ENCODE results near the gene MXD1.

MXD1 gene

DNA sequence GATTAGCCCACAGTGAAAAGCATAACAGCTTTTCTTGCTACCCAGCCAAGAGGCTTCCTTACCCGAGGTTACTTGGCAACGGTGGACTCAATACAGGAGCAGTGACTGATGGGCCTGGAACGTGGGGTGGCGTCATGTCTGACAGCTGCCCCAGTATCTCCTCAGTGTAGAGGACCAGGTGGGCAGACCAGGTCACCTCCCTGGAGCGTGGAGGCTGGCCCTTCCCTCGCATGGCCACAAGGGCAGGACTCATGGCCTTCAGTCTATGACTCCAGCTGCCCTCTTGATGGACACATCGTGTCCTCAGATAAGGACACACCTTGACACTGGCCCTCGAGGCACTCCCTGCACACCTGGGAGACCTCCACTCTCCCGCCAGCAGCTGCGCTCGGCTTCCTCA lies 40.1 kb downstream of the MXD1 start:
- no peak for DNase-seq

DNA sequence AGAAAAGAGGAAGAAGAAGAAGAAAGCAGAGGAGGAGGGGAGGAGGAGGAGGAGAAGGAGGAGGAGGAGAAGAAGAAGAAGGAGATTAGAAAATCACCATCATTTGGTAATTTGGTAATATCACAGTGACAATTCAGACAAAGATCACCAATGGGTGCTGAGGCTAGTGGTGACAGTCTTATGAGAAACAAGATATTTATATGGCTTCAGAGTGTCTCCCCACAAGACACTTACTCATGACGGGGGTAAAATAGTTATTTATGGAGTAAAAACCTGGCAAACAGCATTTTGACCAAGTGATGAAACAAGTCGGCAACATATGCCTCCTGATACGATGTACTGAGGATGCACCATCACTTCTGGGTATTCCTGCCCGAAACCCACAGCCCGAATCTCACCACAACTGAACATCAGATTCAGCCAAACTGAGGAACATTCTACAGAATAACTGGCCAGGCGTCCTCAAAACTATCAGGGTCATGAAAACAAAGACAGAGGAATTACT lies 41.6 kb downstream of the MXD1 start:
- DNase-seq, result no peak

DNA sequence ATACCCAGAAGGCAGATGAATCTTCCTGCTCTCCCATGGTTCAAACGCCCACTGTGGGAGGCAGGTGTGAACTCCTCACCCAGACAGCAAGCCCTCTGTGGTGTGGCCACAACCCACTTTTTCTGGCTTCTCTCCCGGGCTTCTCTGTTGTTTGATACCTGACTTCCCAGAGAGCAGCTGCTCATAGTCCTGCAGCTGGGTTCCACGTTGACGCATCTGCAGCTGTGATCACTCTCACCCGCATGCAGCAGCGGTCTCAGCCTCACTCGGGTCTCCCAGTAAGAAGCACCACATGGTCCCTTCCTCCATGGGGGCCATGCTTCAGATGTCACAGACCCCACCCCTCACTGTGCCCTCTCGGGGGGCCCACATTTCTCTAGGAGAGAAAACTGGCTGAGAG lies 43.1 kb downstream of the MXD1 start:
- no peak for DNase-seq

DNA sequence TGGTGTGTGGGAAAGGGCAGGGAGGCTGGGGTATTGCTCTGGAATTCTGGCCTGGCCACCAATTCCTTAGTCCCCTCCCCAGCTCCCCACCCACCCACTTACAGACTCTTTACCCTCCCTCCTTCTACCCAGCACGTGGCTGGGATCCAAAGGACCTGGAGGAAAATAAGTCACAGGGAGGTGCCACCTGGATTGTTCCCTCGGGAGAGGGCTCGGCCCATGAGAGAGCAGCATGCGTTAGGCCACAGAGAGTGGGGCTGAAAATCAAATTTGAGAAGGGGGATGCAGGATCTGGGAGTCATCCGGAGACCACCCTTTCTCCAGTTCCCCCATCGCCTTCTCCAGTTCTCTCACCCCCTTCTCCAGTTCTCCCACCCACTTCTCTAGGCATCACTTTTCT lies 43.6 kb downstream of the MXD1 start:
- no peak for DNase-seq

DNA sequence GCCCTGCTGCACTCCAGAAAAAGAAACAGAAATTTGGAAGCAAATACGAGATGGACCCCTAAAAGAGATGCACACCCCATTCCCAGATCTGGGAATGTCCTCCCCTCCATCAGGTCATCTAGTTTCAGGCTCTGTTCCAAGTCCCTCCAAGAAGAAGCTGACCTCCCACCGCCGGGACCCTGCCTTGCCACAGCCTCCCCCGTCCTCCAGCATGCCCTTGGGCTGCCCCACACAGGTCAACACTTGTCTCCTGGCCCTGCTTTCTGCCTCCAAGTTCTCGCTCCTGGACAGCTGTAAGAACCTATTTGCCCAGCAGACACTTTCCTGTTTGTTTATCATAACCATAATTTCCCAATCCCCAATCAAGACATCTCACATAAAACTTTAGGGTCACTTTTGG lies 44.5 kb downstream of the MXD1 start:
- no peak for DNase-seq

DNA sequence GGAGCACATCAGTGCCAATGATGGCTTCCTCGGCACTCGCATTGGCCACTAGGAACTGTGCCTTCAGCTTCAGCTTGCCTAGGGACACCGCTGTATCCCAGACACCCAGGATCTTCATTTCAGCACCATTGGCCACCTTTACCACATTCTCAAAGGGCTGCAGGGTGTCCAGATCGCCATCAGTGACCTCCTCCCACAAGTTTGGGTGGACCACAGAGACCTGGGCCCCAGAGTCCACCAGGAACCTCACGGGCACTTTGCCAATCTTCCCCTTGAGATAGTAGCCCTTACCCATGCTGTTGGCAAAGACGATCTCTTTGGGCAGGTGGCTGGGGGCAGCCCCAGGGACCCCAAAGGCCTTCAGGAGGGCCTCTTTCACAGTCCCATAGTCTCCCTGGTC lies 45.9 kb downstream of the MXD1 start:
- no peak for DNase-seq

DNA sequence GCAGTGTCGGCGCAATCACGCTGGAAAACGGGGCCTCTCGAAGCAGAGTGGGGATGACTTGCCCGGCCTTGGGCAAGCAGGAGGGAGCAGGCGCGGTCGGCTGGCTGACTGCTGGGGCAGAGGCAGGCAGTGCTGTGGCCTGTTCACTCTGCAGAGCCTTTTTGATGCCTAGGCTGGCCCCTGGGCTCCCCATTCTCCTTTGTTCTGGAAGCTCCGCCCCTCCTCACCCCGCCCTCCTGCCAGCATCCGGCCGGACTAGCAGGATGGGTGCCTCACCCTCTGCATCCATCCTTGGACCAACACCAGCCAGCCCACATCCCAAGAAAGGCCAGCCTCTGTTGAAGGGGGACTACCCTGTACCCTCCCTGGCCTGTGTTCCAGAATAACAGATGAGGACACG lies 46.6 kb downstream of the MXD1 start, which contains the start of gene ASPRV1:
ASPRV1 (minus strand) TSS at position 136 of the 400 bp plus-strand sequence. CDS start 195 bp downstream, outside the sequence.
- no peak for DNase-seq

DNA sequence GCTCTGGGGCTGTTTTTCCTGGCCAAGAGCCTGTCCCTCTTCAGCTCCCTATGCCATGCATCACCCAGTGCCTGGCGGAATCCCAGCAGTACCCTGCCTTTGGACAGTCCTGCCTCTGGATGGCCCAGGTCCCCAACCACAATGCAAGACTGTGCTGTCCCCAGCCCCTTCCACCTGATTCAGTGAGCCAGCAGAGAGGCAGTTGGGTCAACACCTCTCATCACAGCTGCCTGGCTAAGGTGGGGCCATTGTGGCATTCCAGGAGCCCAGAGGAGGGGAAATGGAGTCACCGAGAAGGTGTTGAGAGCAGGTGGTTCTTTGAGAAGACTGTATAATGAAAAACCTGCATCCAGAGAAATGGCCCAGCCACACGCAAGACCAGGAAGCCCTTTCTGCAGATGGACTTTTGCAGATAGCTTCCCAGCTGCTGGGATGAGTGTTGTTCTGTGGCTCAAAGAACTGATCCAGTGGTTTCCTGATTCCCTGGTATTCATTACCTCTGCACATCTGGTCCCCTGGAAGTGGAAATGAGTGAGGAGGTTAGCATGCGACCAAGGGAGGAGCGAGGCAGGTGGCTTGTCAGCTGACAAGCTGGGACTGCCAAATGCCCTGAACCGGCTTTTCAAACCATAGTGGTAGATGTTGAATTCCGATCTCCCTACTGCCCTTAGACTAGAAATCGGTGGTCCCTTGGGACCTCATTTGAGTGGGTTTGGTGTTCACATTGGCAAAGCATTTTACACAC lies 48.2 kb downstream of the MXD1 start:
- DNase-seq, result no peak

DNA sequence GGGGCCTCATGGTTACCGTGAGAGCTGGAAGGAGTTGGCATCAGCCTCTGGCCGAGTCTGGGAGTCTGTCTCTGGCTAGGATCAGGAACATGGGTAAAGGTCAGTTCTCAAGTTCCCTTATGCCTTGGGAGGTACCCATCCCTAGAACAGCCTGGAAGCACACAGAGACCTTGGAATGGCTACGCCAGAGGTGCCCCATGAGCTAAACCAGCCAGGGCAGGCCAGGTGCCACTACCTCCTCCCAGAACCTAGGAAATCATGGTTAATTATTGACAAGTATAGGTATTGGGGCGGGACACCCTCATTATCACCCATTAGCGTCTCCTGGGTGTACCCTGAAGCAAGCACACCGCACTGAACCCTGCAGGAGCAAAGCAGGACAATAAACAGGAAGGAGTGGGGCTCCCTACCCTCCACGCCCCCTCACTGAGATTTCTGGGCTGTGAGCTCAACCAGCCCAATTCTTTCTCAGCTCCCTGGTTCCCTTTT lies 49.5 kb downstream of the MXD1 start:
- no peak for DNase-seq

DNA sequence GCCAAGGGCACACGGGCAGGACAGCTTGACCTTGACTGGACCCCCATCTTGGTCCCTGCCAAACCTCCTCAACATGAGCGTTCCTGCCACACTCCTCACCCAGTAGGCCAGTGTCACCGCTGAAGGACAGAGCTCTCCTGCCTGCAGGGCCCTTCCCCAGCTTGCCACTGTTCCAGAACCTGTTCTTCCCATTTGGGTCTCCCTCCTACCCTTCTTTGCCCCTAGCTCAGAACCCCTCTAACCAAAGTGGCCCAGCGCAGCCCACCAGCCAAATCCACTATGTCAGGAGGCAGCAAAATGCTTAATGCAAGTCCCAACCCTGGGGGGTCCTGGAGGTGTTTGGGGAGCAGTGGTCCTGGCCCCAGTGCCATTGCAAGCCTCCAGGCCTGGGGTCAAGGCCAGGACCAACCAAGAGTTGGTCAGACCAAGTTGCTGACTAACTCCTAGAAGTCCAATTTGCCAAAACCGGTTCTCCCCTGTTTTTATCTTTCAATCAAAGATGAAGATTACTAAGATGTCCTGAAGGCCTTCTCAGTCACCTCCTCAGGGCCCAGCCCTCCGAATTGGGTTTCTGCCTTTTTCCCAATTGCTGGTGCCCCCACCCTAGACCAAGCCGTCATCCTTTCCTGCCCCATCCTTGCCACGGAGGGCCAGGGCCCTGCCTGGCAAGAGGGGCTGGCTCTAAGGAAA lies 51.0 kb downstream of the MXD1 start:
- no peak for DNase-seq

DNA sequence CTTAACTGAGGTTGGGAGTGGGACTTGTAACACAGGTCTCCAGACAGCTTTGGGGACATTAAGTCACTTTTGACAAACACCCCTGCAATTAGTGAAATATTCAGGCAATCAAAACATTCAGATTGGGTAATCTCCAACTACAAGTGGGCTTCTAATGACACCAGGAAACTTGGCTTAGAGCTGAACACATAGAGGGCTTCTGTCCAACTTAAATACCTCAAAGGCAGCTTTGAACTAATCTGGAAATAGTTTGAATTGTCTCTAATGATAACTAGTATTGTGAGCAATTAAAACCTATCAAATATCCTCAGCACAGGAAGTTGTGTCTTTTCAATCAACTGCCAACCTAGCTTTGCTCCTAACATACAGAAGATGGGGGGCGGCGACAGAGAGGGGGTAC lies 51.6 kb downstream of the MXD1 start:
- no peak for DNase-seq

DNA sequence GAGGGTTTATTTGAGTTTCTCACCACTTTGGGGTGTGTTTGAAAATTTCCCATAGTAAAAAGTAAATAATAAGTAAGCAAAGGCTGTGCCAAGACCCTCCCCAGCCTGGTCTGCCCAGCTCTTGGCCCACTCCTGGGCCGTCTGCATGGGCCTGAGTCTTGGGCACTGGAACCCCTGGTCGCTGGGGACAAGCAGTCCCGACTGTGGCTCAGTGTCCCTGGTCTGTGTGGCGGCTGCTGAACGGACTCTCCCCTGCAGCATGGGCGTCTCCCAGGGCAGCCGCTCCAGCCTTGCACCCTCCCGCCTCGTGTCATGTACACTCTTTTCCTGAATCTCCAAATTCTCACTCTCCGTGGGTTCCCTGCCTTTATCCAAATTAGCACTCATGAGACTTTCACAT lies 53.7 kb downstream of the MXD1 start:
- DNase-seq, result no peak

DNA sequence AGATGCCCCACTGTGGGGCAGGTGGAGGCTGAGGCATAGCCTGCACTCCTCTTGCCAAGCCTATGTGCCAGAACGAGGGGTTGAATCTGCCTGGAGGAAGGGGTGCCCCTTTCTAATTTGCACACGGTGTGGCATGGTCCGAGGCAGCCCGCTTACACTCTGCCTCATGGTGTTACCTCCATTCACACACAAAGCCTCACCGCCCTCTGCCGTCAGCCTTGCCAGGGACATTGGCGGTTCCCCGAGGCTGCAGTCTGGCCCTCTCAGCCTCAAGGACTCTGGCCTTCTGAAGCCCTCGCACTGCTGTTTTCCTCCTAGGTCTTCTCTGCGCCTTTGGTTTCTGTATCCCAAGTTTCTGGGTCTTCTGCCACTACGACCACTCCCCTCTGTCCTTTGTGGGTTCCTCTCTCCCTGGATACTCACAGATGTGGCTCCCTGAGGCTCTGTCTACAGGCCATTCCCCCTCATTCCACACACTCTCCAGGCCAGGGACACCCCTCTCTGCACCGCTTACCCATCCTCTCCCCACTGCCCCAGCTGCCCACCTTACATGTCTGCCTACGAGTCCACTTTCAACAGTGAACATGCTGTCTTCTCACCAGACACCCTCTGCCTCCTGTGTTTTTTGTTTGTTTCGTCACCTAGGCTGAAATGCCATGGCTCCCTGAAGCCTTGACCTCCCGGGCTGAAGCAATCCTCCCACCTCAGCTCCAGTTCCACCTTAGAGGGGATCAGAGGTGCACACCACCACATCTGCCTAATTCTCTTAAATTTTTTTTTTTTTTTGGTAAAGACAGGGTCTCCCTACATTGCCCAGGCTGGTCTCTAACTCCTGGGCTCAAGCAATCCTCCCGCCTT lies 54.4 kb downstream of the MXD1 start:
- no peak for DNase-seq

DNA sequence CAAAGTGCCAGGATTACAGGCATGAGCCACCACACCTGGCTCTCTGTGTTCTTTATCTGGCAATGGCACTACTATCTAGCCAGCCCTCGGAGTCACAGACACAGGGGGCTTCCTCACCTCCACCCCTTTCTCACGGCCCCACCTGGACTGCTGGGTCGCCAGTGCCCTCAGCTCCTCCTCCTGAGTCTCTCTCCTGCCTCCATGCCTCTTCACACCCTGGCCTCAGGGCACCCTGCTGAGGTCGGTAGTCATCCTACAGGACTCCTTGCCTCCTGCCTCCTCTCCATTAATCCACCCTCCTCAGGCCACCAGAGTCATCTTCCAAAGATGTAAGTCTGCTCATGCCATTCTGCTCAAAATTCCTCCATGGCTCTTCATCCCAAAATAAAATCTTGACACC lies 55.1 kb downstream of the MXD1 start:
- no peak for DNase-seq

DNA sequence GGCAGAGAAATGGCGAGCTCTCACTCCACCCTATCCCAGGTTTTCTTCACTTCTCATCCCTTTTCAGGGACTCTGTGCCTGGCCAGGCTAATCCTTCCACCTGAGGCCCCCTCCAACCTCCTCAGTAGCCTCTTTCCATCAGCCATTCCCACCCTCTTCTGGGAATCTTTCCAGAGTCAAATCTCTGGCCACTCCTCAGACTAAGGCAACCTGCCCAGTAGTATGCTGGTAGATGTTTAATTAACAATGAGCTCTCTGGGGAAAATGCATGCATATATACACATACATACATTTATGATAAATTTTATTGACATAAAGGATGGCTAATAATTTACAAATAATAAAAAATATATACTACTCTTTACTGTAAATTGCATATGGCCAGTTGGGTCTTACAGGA lies 57.9 kb downstream of the MXD1 start:
- DNase-seq, result no peak

DNA sequence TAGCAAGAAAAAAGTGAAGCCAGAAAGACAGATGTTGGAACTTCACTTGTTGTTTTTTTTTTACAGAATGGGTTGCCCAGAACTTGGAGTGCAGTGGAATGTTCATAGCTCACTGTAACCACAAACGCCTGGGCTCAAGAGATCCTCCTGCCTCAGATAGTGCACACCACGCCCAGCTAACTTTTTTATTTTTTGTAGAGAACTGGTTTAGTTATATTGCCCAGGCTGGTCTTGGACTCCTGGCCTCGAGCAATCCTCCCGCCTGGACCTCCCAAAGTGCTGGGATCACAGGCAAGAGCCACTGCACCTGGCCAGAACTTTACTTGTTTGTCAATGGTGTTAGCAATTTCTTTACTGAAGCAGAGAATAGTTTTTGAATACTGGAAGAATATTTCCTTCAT lies 58.4 kb downstream of the MXD1 start:
- no peak for DNase-seq

DNA sequence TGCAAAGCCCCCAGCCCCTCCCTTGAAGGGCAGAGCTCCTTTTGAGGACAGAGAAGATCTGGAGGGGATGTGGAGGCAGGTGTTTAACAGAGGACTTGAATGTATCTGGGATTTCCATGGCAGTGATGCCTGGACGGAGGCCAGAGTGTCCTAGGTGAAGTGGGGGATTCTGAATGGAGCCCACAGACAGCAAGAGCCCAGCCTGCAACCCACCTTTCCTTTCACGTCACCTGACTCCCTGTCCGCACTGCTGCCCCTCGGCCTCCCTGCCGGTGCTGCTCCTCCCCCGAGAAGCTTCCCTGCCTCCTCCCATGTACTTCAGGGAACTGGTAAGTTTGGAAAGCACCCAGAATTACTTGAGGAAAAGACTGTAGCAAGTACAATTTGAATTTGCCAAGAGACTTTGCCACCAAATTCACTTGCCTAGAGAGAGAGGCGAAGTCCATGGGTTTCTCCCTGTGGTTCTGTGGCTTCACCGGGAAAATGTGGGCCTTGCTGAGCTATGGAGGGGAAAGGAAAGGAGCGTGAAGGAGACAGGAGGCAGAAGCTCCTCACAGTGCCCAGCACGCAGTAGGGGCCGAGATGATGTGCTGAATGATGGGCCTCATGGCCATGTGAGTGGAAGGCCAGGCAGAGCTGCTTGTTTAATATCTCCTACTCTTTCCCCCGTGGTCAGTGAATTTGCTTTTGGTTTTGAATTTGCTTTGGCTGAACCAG lies 60.4 kb downstream of the MXD1 start:
- no peak for DNase-seq

DNA sequence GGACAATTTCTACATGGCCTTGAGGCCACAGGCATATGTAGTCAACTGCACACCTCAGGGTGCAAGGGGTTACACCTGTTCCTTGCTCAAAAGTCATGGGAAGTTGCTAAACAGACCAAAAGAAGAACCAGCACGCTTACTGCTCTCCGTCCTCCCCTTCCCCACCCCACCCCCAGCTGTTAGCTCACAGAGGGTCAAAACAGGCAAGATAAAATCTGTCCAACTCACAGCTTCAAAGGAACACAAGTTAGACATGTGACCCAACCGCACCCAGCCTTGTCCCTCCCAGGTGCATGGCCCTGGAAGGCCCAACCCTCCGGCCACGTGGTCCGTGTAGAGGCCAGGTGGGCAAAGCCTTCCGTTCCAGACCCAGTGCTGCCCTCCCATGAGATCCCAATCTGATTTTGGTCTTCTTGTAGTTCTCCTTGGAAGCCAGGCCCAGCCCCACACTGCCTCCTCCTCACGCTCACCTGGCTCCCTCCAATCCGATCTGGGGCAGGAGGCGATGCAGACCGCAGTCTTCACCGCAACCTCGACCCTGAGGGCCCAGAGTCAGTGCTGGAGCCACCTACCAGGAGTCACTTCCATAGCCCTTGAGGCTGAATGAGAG lies 61.0 kb downstream of the MXD1 start:
- DNase-seq, result no peak

DNA sequence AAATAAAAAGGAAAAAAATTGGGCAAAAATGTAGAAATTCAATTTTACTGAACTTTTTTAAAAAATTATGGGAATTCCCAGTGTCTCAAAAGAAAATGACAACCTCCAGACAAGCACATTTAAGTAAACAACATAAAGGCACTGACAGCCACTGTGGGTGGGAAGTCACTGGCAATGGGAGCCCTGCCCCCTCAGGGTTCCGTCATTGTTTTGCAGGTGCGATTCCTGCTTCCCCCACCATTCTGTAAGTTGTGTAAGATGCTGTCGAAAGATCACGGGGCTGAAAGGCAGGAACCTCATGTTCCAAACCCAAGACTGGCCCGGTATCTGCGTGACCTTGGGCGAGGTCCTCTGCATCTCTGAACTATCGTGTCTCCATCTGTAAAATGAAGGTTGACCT lies 62.3 kb downstream of the MXD1 start:
- DNase-seq, result no peak

DNA sequence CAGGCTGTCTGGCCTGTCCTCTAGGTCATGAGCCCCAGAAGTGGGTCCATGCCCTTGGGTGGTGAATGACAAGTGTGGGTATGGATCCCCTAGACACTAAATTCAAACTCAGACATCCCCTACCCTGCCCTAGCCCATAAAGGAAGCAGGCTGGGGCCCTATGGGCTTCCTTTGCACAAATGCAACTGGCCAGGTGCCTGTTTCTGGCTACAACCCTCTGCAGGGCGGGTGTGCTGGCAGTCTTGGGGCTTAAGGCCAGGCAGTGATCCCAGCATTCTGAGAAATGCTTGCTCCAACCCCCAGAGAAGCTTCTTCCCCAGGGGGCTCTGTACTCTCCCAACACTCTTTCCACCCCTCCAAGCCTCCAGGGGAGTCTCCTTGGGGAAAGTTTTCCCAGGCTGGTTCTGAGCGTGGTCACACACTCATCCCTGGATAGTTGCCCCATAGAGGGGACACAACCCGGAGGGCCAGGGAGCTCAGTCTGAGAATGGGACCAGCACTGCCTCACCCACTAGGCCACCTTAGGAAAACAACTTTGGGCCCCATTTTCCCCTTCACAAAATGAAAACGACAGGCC lies 63.1 kb downstream of the MXD1 start:
- no peak for DNase-seq

DNA sequence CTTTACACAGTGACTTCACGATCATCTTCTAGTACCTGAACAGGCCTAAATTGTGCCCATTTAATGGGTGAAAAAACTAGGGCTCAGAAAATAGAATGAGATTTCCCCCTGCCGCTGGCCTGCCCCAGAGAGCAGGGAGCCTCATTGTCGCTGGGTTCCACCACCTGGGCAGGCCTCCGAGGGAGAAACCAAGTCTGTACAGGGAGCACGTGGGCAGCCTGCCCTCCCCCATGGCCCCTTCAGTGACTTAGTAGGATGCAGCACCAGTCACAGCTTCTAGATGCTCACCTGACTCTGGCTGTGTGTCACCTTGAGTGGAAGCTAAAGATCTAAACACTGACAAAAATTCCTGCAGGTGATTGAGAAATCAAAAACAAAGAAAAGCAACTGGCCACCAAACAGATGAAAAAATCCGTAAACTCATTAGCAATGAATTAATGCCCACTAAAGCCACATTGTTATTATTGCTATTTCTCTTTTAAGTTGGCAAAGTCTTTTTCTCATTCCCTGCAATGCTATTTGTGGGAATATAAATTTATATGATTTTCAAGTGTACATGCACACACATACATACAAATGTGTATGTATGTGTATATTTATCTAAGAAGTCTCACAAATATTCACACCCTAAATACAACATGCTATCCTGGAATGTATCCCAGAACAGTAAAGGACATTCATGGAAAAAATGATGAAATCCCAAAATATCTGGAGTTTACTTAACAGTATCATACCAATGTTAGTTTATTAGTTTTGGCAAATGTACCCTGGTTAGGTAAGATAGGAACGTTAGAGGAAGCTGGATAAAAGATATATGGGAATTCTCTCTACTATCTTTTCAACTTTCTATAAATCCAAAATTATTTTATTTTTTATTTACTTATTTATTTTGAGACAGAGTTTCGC lies 65.2 kb downstream of the MXD1 start:
- DNase-seq, result no peak
